Astrocyte (in vitro differentiated cells and primary cell): ENCODE results near the gene PPP1R9A.

Source experiments
- EZH2 ChIP-seq: IDR thresholded peaks from 2 replicates; pipeline ENCODE4 v1.6.1; 2012; ENCODE audit warnings: mild to moderate bottlenecking, low read length, inconsistent platforms; ENCODE audit not compliant: insufficient read depth
- TF ChIP-seq, protein P1 (sequence below): IDR thresholded peaks from 2 replicates; pipeline ENCODE4 v1.5.1; 2011; ENCODE audit warnings: low read depth, mild to moderate bottlenecking, inconsistent platforms, low read length, moderate library complexity; ENCODE audit not compliant: insufficient read depth

DNA sequence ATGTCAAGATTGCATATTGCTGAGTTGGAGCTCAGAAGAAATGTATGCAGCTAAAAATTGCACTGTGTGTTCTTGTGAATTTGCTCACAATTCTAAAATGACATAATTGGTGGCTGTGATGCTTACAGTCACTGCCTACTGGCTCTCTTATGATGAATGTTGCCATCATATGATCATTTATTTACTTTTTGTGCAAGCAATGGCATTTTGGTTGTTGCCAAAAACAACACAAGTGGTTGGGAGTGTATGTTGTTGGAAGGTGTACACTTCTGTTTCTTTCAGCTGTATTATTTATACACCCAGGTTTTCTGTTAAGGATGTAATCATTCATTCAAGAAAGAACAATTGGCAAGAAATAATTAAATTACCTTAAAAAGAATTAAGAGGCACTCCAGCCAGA lies 388.0 kb downstream of the PPP1R9A start:
- TF ChIP-seq, protein P1, sequence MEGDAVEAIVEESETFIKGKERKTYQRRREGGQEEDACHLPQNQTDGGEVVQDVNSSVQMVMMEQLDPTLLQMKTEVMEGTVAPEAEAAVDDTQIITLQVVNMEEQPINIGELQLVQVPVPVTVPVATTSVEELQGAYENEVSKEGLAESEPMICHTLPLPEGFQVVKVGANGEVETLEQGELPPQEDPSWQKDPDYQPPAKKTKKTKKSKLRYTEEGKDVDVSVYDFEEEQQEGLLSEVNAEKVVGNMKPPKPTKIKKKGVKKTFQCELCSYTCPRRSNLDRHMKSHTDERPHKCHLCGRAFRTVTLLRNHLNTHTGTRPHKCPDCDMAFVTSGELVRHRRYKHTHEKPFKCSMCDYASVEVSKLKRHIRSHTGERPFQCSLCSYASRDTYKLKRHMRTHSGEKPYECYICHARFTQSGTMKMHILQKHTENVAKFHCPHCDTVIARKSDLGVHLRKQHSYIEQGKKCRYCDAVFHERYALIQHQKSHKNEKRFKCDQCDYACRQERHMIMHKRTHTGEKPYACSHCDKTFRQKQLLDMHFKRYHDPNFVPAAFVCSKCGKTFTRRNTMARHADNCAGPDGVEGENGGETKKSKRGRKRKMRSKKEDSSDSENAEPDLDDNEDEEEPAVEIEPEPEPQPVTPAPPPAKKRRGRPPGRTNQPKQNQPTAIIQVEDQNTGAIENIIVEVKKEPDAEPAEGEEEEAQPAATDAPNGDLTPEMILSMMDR = no peak
- no peak for TF ChIP-seq EZH2
